ENCODE results near the gene SPEF2. TPM values are rescaled to one million over a fixed set of nuclear protein-coding genes. Genes with fewer than 3 reads are reported as not detected.

SPEF2 gene
- total and polyA plus RNA-seq, 10 of the 15 experiments (the other 5 are each of a cell fraction or from before 2014, with no cell fraction given), result 0.03 to 2.0 (median 0.07) TPM; not detected in 3

- TF ChIP-seq BRCA1 (IDR thresholded peaks at IDR 0.05; ENCODE audit: low read depth, low read length), result no peak
- TF ChIP-seq SMC3 (IDR thresholded peaks at IDR 0.05; ENCODE audit: borderline replicate concordance, low read length), result no peak
- no peak for TF ChIP-seq BCL11A (IDR thresholded peaks at IDR 0.05; ENCODE audit: low read depth, low read length)
- TF ChIP-seq PAX8 (IDR thresholded peaks at IDR 0.05), result no peak
- no peak for TF ChIP-seq SIN3A (IDR thresholded peaks at IDR 0.05; ENCODE audit: low read depth, low read length)
- no peak for TF ChIP-seq RCOR1 (conservative IDR thresholded peaks at IDR 0.05; ENCODE audit: low read depth, low read length)
- no peak for TF ChIP-seq MTA3 (IDR thresholded peaks at IDR 0.05; ENCODE audit: borderline replicate concordance, low read length)
- no peak for TF ChIP-seq CEBPZ (IDR thresholded peaks at IDR 0.05; ENCODE audit: low read depth, low read length)
- no peak for TF ChIP-seq TBL1XR1 (IDR thresholded peaks at IDR 0.05; ENCODE audit: low read depth, low read length)
- TF ChIP-seq CTCF (IDR thresholded peaks at IDR 0.05 in 2 of 3, conservative IDR thresholded peaks at IDR 0.05 in 1 of 3; ENCODE audit: control insufficient read depth in 2 of 3, extremely low read depth in 1 of 3, insufficient read depth in 1 of 3, low read depth in 3 of 3, low read length in 3 of 3), result no peak
- no peak for TF ChIP-seq ZNF384 (IDR thresholded peaks at IDR 0.05; ENCODE audit: borderline replicate concordance, low read depth, low read length)
- TF ChIP-seq KAT2A (conservative IDR thresholded peaks at IDR 0.05; ENCODE audit: control insufficient read depth, low read depth, low read length), result no peak
- TF ChIP-seq YBX1 (IDR thresholded peaks at IDR 0.05), result no peak
- no peak for TF ChIP-seq BHLHE40 (IDR thresholded peaks at IDR 0.05; ENCODE audit: borderline replicate concordance in 1 of 2, low read depth in 2 of 2, low read length in 1 of 2)
- TF ChIP-seq KLF5 (IDR thresholded peaks at IDR 0.05; ENCODE audit: partially characterized antibody), result no peak
- TF ChIP-seq PAX5 (IDR thresholded peaks at IDR 0.05; ENCODE audit: borderline replicate concordance, low read depth, low read length), result no peak
- TF ChIP-seq TAF1 (IDR thresholded peaks at IDR 0.05; ENCODE audit: borderline replicate concordance, low read depth, low read length), result no peak
- TF ChIP-seq ZBED1 (IDR thresholded peaks at IDR 0.05; ENCODE audit: borderline replicate concordance), result no peak
- TF ChIP-seq STAT1 (conservative IDR thresholded peaks at IDR 0.05), result no peak
- Histone ChIP-seq H3K9ac (ENCODE audit: control insufficient read depth, insufficient read depth, low read length) (no peak overlapping the region), H3K27me3 (replicated peaks in 1 of 2; ENCODE audit: control insufficient read depth in 2 of 2, insufficient read depth in 2 of 2, low read length in 1 of 2) (no peaks in the 10 kb centered on the region), H3K36me3 (ENCODE audit: control insufficient read depth in 2 of 2, insufficient read depth in 2 of 2, low read length in 1 of 2) (no peaks in the 10 kb centered on the region), H3K4me2 (ENCODE audit: control insufficient read depth, insufficient read depth) (no peak overlapping the region), H3K9me3 (replicated peaks; ENCODE audit: control insufficient read depth, insufficient read depth, low read length) (no peaks in the 10 kb centered on the region), H3K27ac (ENCODE audit: control insufficient read depth, insufficient read depth) (no peak overlapping the region), H3K79me2 (ENCODE audit: control insufficient read depth, insufficient read depth, low read length) (no peaks in the 10 kb centered on the region), H4K20me1 (ENCODE audit: control insufficient read depth, insufficient read depth) (no peaks in the 10 kb centered on the region), H2AFZ (ENCODE audit: control insufficient read depth, low read depth, low read length) (no peak overlapping the region), H3K4me3 (no peak overlapping the region), H3K4me1 (ENCODE audit: control insufficient read depth, insufficient read depth, low read length) (no peaks in the 10 kb centered on the region)
- in situ Hi-C loops (cut with MboI), result no loop called here
- FAIRE-seq (no peak), ATAC-seq (no peak), DNase-seq (ENCODE audit: low read depth, low spot score) (no peak)
- POLR2A ChIA-PET, result interaction anchor here (0.8 kb wide), 1 partner anchor 35 kb away, joined by 3 read pairs; no protein-coding TSS in a partner anchor
- CTCF ChIA-PET, result interaction anchor here (0.8 to 4.1 kb wide), 6 partner anchors 9 to 267 kb away, joined by 3 to 16 read pairs (median 4); no protein-coding TSS in a partner anchor
- WGBS (ENCODE audit: insufficient coverage, insufficient replicate concordance, low lambda C conversion rate, missing lambda C conversion rate), result 0% methylated on average over 1 of the region's 1 CpG
- intact Hi-C loops (cut with micrococcal nuclease; ENCODE audit: unreplicated experiment), result no loop called here
- SMC1A ChIA-PET (ENCODE audit: uncharacterized antibody, unreplicated experiment), result interaction anchor here (2.2 to 3.2 kb wide), 2 partner anchors 10 to 265 kb away, joined by 8 to 19 read pairs; no protein-coding TSS in a partner anchor
- no TSS peak for BruUV-seq (replicated peaks)
- RAD21 ChIA-PET (ENCODE audit: unreplicated experiment), result interaction anchor here (1.3 kb wide), 1 partner anchor 10 kb away, joined by 4 read pairs; no protein-coding TSS in a partner anchor
Observed at GRCh38 chr5:35660451-35660850, 42.8 kb downstream of the SPEF2 start.
